GOT3 (cell line): ENCODE data around the gene HEATR3.

Source experiments
- DNase-seq: peaks from one replicate; lab custom pipeline; 2025; ENCODE audit warnings: mixed read lengths; lab: John Stamatoyannopoulos, UW

HEATR3 gene, protein sequence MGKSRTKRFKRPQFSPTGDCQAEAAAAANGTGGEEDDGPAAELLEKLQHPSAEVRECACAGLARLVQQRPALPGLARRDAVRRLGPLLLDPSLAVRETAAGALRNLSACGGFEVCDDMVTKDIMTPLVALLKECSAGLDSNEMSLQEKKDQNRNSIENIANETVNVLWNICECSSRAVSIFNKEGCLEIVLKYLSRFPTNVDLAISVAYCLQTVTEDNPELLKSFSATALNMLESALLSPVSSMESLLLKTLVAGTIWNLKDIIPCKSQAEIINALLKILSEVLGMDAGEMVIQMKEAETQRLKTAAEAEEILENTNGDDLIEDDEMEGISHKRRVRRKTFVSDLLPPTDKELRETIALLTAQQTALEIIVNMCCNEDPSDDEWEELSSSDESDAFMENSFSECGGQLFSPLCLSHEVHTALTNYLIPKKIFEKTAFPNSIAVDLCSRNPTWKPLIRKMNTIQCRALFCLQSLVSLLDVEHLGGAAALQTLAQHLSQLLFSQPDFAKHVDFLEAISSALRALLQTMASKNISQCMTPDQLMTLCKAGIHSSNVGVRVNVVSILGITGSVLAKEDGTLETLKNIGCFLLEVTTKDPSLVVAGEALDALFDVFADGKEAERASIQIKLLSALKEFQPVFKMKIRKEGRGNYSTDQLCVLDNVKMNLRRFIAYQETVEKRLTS

DNA sequence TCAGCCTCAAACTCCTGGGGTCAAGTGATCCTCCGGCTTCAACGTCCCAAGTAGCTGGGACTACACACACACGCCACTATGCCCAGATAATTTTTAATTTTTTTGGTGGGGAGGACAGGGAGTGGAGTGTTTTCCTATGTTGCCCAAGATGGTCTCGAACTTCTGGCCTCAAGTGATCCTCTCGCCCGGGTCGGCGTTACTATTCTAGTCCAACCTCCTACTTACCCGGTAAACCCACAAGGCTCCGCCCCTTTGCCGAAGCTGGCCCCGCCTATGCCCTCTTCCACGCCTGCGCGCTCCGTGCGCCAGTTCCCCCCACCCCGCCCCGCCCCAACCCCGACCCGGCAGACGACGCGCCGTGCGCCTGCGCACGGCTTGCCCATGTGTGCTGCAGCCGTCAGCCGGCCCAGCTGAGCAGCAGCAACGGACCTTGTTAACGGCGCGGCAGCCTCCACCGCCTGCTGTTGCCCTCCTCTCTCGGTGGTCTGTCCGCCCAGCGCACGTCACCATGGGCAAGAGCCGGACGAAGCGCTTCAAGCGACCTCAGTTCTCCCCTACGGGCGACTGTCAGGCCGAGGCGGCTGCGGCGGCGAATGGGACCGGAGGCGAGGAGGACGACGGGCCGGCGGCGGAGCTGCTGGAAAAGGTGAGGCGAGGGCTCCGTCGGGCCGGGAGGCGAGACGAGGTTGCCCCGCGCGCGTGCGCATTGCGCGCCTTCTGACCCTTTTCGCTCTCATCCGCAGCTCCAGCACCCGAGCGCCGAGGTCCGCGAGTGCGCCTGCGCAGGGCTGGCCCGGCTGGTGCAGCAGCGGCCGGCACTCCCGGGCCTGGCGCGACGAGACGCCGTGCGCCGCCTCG, at the start of gene HEATR3:
HEATR3 (plus strand) TSS at position 347 of the 858 bp plus-strand sequence; CDS start at position 509, 162 bp downstream.
- DNase-seq = peak; percentile 90

DNA sequence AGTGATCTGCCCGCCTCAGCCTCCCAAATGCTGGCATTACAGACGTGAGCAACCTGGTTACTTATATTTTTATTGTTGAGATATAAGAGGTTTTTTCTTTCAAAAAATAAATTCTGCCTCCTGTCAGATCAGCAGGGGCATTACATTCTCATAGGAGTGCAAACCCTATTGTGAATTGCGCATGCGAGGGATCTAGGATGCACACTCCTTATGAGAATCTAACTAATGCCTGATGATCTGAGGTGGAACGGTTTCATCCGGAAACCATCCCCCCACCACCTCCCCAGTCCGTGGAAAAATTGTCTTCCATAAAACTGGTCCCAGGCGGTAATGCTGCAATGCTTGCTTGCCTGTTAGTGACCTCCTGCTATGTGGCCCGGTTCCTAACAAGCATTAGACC, 48.2 kb upstream of the HEATR3 start:
- no peak for DNase-seq

DNA sequence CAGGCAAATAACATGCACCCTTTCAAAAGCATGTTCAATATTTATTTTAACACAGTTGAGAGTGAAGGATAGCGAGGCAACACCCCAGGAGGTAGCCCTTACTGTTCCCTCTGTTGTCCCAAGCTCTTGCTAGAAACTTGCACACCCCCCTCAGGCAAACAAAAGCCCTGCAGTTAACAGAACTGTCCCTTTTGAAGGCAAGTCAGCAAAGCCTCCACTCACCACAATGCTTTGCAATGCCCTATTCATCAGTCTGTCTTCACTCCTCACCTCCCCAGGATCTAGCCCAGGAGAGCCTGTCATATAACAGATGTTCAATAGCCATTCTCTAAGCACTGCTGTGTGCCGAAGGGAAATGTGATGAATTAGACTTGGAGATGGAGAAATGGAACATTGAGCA, 44.2 kb upstream of the HEATR3 start:
- DNase-seq = no peak

DNA sequence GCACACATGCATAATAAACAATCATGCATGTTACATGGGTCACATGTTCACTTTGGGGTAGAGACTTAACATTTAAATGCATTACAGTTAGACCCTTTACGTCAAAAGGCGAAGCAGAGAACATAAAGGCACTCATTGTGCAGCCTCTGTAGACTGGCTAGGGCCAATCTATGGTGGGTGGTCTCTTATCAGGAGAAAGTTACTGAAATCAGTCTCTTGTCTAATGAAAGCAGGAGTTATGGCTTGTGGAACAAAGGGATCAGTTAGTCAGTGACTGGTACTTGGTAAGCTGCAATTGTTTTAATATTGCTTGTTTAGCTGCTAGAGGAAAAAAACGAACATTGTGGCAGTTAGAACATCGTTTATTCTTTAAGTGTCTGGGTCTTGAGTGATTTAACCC, 42.1 kb upstream of the HEATR3 start:
- no peak for DNase-seq

DNA sequence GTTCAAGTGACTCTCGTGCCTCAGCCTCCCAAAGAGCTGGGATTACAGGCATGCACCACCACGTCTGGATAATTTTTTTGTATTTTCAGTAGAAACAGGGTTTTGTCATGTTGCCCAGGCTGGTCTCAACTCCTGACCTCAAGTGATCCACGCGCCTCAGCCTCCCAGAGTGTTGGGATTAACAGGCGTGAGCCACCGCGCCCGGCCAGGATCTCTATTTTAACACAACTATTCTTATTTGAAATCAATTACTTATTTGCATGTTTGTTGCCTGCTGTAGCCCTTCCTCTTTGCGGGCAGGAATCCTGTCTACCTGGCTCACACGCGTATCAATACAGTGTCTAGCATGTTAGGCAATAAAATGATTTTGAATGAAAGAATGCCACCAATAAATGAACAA, 41.6 kb upstream of the HEATR3 start:
- DNase-seq = no peak

DNA sequence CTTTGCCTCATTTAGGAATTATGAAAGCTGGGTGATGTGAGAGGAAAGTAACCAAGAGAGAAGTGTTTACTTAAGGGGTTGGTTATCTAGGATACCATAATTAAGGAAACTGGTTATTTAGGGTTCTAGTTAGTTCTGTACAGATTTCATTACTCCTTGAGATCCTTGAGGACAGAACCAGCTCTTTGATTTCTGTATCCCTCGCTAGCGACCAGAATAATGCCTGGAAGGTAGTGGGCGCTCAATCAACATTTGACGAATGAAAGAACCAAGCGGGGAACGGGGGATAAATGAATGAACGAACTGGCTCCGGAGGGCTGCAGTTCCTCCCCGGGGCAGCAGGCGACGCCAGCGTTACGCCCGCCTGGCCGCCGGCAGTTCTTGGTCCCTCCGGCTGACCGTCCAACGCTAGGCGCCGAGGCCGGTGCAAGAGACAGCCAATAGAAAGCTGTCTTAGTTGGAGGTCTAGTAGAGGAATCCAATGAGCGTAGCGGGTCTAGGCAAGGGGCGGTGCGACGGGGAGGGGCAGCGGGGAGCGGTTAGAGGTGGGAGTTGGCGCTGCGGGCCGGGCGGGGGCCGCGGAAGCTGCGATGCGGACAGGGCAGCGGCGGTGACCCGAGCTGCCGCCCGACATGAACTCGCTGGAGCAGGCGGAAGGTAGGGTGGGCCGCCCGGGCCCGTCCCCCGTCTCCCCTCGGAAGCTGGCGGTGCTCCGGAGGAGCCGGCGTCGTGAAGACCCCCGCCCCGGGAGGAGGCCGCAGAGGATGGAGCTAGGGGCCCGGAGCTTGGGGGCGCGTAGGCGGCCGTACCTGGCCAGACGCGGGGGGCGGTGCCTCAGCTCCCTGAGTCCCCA, 40.9 kb upstream of the HEATR3 start, which contains the start of gene CNEP1R1:
CNEP1R1 (plus strand) TSS at position 542 of the 853 bp plus-strand sequence; CDS start at position 633, 91 bp downstream.
- DNase-seq = peak; percentile 93

DNA sequence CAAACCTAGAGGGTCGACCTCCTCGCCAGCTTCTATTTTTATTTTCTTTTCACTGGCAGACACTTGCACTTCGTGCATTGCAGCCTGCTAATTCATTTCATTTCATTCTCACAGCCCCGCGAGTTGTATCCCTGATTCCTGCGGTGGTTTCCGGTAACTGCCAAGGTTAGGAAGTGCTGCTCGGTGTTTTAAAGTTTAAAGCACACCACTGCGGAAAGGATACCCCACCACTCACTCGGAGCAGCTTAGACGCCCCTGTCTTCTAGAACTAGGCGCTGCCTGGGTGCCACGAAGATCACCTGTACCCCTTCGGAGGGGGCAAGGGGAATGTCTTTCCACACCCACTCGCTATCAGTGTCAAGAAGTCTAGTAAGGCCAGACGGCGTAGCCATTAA, 40.2 kb upstream of the HEATR3 start:
- no peak for DNase-seq

DNA sequence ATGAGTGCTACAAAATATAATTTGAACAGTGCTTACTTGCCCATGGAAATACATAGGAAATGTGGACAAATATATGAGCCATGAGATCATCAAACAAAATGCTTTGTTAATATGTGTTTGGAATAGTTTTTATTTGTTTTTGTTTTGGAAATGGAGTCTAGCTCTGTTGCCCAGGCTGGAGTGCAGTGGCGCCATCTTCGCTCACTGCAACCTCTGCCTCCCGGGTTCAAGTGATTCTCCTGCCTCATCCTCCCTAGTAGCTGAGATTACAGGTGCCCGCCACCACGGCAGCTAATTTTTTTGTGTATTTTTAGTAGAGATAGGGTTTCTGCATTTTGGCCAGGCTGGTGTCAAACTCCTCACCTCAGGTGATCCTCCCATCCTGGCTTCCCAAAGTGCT, 37.9 kb upstream of the HEATR3 start:
- no peak for DNase-seq

DNA sequence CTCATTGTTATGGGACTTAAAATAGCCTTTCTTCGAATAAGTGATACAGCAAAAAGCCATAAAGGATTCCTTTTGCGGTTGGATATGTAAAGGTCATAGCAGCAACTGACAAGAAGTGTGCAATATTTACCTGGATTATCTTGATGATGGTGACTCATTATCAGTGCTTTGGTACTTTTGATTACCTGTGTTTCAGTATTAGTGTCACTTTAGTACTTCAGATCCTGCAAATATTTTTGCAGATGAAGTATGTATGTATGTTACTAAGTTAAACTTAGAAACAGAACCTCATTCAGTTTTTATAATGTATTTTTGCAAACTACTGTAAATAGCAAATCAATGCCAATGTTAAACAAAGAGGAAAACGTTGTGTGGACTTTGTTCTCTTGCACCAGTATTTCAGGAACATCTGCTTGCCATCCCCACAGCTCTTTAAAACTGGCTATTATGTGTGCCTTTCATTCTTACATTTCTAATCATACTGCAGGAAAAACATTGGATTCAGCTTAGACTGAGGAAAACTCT, 30.2 kb upstream of the HEATR3 start:
- no peak for DNase-seq

DNA sequence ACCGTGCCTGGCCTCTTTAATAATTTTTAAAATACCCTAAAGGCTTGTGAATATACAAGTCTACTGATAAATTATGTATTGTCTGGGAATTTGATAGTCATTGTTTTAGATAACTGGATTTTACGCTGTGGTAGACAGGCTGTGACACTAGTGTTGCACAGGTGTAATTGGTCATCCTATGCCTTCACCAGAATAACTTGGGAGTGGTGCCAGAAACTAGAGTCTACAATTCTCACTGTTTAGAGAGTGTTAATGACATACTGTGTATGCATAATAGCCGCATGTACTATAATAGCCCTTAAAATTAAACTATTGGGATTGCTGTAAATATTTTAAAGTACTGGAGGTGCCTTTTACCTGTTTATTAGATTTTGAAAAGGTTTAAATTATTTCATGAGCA, 29.3 kb upstream of the HEATR3 start:
- no peak for DNase-seq

DNA sequence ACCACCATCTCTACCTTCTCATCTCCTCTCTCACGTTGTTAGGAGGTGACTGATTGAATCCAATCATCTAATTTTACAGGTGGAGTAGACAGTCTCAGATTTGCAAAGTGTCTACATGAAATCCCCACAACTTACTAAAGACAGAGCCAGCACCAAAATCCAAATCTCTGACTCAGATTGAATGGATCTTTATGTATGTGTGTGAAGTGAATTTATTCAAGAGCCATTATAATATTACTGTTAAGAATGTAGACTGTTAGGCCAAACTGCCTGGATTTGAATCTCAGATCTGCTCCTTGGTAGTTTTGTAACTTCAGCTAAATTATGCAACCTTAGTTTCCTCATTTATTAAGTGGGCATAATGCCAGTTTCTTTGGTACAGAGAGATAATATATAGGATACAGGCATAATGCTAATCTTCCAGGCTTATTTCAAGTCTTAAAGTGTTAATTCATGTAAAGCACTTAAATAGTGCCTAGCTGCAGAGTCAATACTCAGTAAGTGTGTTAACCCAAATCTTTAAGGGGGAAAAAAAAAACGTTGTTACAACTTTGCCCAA, 28.0 kb upstream of the HEATR3 start:
- no peak for DNase-seq

DNA sequence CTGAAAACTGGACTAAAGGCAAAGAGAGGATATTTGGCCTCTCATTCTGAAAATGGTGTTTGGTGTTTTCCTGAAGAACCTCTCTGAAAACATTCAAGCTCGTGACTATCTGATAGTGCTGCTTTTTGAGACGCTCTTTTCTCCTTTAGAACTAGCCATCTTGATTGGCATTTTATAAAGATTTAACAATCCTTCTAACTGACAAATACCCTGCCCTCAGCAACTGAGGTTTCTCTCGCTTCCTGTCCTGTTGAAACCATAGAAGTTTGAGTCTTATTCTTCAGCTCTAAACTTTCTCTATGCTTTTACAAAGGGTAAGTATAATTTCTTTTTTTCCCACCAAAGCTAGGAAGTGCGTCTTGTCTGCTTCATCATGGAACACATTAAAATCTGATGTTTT, 27.5 kb upstream of the HEATR3 start:
- no peak for DNase-seq

DNA sequence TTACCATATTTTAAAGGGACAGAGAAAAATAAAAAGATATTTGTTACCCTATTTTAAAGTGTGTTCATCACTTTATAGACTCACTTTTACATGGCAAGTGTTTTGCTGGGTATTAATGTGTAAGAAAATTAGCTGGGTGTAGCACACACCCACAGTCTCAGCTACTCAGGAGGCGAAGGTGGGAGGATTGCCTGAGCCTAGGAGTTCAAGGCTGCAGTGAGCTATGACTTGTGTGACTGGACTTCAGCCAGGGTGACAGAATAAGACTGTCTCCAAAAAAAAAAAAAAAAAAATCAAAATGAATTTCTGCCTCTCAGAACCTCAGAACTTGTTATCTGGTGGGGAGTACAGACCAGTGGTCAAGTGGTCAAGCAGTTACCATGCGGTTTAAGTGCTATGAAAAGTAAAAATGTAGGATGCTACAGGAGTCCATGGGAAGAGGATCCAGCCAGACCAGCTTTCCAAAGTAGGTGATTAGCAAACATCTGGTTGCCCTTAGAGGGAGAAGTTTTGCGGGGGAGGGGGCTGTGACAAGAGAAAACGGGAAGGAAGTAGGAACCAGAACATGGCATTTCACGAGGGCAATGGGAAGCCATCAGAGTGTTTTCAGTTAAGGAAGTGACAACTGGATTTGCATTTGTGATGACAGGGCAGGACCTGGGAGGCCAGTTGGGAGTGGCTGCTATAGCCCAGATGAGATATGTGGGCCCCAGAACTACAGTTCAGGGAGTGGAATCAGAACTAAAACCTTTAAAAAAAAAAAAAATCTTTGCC, 26.8 kb upstream of the HEATR3 start:
- no peak for DNase-seq

DNA sequence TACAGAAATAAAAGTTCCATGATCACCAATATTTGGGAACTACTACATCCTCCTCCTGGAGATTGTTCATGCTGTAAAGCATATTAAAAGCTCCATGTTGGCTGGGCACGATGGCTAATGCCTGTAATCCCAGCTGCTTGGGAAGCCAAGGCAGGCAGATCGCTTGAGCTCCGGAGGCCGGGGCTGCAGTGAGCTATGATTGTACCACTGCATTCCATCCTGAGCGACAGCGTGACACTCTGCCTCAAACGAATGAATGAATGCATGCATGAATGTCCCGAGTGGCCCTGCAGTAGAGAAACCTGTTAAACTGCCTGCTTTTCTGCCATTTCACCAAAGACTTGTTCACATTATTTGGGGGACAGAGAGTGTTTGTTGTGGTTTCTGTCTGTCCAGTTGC, 25.8 kb upstream of the HEATR3 start:
- no peak for DNase-seq

DNA sequence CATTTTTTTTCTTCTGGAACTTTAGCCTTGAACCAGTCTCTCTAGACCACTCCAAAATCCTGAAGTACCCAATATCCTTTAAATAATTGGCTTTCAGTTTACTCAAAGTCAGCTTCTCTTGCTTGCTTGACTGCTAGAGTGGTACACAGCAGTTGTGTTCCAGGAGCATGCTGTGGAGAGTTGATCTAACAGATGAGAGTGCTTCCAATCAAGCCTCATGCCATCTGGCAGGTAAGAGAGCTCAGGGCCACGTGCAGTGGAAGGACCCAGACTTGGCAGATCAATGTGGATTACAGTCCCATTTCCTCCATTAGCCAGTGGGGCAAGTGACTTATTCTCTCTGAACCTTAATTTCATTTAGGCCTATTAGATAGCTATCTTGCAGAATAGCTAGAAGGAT, 25.1 kb upstream of the HEATR3 start:
- no peak for DNase-seq

DNA sequence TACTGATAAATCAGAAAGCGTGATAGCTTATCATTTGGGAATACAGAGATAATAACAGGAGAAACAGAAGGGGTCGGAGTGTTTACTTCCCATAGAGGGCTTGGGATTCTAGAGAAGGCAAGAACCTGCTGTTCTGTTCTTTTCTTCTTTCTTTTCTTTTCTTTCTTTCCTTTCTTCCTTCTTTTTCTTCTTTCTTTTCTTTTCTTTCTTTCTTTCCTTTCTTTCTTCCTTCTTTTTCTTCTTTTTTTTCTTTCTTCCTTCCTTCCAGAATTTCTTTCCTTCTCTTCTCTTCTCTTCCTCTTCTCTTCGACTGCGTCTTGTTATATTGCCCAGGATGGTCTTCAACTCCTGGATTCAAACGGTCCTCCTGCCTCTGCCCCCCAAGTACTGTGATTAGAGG, 22.4 kb upstream of the HEATR3 start:
- no peak for DNase-seq

DNA sequence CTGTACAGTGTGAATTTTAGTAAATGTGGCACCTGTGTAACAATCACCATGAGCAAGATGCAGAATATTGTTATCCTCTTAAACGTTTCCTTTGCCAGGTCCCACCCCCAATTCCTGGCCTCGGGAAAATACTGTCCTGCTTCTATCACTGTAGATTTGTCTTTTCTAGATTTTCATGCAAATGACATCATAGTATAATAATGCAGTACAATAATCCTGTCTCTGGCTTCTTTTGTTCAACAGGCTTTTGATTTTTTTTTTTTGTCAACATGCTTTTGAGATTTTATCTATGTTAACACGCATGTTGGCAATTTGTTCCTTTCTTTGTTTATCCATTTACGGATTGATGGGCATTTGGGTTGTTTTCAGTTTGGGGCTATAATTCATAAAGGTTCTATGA, 20.4 kb upstream of the HEATR3 start:
- no peak for DNase-seq

DNA sequence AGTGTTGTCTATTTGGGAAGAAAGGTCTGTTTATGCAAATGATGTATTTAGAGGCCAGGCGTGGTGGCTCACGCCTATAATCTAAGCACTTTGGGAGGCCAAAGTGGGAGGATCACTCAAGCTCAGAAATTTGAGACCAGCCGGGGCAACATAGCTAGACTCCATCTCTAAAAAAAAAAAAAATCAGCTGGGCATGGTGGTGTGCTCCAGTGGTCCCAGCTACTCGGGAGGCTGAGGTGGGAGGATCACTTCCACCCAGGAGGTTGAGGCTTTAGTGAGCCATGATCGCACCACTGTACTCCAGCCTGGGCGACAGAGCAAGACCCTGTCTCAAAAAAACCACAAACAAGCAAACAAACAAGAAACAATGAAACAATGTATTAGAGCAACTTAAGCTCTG, 18.9 kb upstream of the HEATR3 start:
- no peak for DNase-seq

DNA sequence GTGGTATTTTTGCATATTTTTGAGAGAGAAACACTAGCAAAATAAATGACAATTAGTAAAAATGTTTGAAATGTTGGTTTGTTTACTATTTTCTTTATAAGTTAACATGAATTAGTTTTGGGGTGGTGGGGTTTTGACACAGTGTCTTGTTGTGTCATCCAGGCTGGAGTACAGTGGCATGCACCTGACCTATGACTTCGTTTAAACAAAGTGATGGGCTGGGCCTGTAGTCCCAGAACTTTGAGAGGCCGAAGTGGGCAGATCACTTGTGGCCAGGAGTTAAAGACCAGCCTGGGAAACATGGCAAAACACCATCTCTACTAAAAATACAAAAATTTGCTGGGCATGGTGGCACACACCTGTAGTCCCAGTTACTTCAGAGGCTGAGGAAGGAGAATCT, 17.9 kb upstream of the HEATR3 start:
- no peak for DNase-seq

DNA sequence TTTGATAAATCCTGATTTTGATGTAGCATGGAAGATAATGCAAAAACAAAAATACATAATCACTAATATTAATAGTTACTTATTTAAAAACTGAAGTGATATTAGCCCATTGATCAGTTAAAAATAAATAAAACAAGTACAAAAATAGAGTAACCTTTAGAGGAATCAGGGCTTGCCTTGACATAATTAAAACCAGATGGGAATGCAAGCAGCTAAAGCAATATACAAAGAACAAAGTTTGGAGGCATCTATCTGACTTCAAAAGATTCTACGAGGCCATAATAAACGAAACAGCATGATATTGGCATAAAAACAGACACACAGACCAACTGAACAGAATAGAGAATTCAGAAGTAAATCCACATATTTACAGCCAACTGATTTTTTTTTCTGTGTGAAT, 15.0 kb upstream of the HEATR3 start:
- no peak for DNase-seq
